ENCODE measurements around the gene CDH4.
A peak's percentile ranks its signal among the peaks of the same experiment; 100 is the strongest.

CDH4 gene

GRCh38 chr20:61638802-61639585 lies 386.9 kb downstream of the CDH4 start:
- no peak overlapping the region for H3K4me3 ChIP-seq (ENCODE audit: low read length)
- DNase-seq (ENCODE audit: low read depth), result no peak
- TF ChIP-seq, protein P1, sequence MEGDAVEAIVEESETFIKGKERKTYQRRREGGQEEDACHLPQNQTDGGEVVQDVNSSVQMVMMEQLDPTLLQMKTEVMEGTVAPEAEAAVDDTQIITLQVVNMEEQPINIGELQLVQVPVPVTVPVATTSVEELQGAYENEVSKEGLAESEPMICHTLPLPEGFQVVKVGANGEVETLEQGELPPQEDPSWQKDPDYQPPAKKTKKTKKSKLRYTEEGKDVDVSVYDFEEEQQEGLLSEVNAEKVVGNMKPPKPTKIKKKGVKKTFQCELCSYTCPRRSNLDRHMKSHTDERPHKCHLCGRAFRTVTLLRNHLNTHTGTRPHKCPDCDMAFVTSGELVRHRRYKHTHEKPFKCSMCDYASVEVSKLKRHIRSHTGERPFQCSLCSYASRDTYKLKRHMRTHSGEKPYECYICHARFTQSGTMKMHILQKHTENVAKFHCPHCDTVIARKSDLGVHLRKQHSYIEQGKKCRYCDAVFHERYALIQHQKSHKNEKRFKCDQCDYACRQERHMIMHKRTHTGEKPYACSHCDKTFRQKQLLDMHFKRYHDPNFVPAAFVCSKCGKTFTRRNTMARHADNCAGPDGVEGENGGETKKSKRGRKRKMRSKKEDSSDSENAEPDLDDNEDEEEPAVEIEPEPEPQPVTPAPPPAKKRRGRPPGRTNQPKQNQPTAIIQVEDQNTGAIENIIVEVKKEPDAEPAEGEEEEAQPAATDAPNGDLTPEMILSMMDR (conservative IDR thresholded peaks at IDR 0.05; ENCODE audit: low read depth, low read length), result peak; percentile 10

GRCh38 chr20:61640131-61640870 lies 388.2 kb downstream of the CDH4 start:
- no peak overlapping the region for H3K4me3 ChIP-seq (ENCODE audit: low read length)
- TF ChIP-seq, protein P1 (conservative IDR thresholded peaks at IDR 0.05; ENCODE audit: low read depth, low read length), result no peak

GRCh38 chr20:61640871-61641245 lies 388.8 kb downstream of the CDH4 start:
- TF ChIP-seq, protein P1 (conservative IDR thresholded peaks at IDR 0.05; ENCODE audit: low read depth, low read length), result no peak
- H3K4me3 ChIP-seq (ENCODE audit: low read length), result no peak overlapping the region
- no peak for DNase-seq (ENCODE audit: low read depth)

More at GRCh38 chr20:61640131-61640870, 388.2 kb downstream of the CDH4 start:
- DNase-seq (ENCODE audit: low read depth), result peak; percentile 23

GRCh38 chr20:61643656-61644377 lies 391.8 kb downstream of the CDH4 start:
- TF ChIP-seq, protein P1 (conservative IDR thresholded peaks at IDR 0.05; ENCODE audit: low read depth, low read length), result no peak
- DNase-seq (ENCODE audit: low read depth), result no peak
- no peak overlapping the region for H3K4me3 ChIP-seq (ENCODE audit: low read length)

DNA sequence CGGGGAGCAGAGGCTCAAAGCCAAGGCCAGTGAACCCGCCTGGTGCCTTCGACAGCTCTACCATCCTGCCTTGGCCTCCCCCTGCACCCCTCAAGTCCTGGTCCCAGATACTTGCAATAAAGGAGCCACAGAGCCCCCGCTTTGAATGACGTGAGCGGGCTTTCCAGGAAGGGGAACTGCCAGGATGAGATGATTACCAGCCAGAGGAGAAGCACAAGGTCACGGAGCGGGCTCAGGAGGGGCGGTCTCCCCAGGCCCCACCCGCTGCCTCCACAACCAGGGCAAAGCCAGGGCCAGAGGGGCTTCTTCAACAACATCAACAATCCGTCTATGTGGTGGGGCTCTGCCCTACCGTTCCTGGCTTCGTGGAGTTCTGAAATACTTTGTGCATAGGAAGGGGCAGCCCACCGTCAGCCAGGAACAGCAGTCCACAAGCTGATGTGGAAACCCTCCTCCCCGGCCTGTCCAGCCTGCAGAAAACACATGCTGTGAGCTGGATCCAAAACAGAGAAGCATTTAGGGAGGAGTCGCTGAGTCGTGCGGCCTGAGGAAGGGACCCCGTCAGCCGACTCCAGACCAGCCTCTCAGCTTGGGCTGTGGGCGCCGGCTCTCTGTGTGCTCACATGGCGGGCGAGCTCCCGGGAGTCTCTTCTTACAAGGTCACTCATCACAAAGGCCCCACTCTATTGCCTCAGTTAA lies 392.5 kb downstream of the CDH4 start:
- TF ChIP-seq, protein P1 (conservative IDR thresholded peaks at IDR 0.05; ENCODE audit: low read depth, low read length), result no peak
- no peak for DNase-seq (ENCODE audit: low read depth)
- H3K4me3 ChIP-seq (ENCODE audit: low read length), result no peak overlapping the region

DNA sequence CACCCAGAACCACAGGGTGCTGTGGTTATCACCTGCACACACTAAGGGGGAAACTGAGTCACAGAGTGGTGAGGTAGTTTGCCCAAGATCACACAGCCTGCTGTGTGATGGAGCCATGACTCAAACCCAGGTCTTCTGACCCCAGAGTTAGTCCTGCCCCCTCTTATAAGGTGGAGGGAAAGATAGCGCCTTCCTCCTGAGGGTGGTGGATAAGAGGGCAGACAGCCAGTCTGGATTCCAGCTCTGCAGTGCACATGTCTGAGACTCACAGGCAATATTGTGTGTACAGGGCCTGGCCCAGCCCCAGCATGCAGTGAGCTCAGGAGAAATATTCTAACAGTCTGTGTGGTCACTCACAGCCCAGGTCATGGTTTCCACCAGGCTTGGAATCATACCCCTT lies 393.7 kb downstream of the CDH4 start:
- H3K4me3 ChIP-seq (ENCODE audit: low read length), result no peak overlapping the region
- TF ChIP-seq, protein P1 (conservative IDR thresholded peaks at IDR 0.05; ENCODE audit: low read depth, low read length), result no peak
- DNase-seq (ENCODE audit: low read depth), result no peak
